WTC11 (cell line): Measurements from ENCODE around the gene GUCA2A. TPM values are rescaled to one million over a fixed set of nuclear protein-coding genes. Genes with fewer than 3 reads are reported as not detected.
A peak's percentile ranks its signal among the peaks of the same experiment; 100 is the strongest.

Source experiments
- ATAC-seq: fragments of 200-7000 bp; cut with Tn5 transposase; 2 replicates; pipeline ENCODE4 v1.10.0; 2021; ENCODE audit warnings: mild to moderate bottlenecking, moderate library complexity
- Bru-seq: library from RNA; stranded (reverse); fragments of 400-500 nt; gene quantifications from one replicate; lab custom pipeline; 2021; lab: Mats Ljungman, UMichigan
- CTCF ChIA-PET: fragments of 300-600 bp; sonication (Branson Sonifier 250); formaldehyde crosslinking; loops from one replicate; lab custom pipeline; 2021; ENCODE audit warnings: antibody characterized with exemption; lab: Charles Lee
- POLR2A ChIA-PET: fragments of 350-600 bp; sonication (Branson Sonifier 250); formaldehyde crosslinking; loops from one replicate; lab custom pipeline; 2021; ENCODE audit warnings: antibody characterized with exemption; lab: Charles Lee
- DNase-seq: peaks from one replicate; pipeline ENCODE4 v3.0.0; 2021; ENCODE audit warnings: low spot score
- H3K27ac Mint-ChIP-seq: 2 replicates; pipeline ENCODE4 v1.8.0; 2021; ENCODE audit warnings: mixed read lengths
- H3K27me3 Mint-ChIP-seq: 2 replicates; pipeline ENCODE4 v1.8.0; 2021; ENCODE audit warnings: low read depth, mild to moderate bottlenecking, moderate library complexity, mixed read lengths
- H3K36me3 Mint-ChIP-seq: 2 replicates; pipeline ENCODE4 v1.8.0; 2021; ENCODE audit warnings: mixed read lengths
- H3K4me1 Mint-ChIP-seq: 2 replicates; pipeline ENCODE4 v1.8.0; 2022; ENCODE audit warnings: mixed read lengths
- H3K4me3 Mint-ChIP-seq: 2 replicates; pipeline ENCODE4 v1.8.0; 2021; ENCODE audit warnings: mild to moderate bottlenecking, moderate library complexity, mixed read lengths
- H3K9me3 Mint-ChIP-seq: 2 replicates; pipeline ENCODE4 v1.8.0; 2021; ENCODE audit warnings: mixed read lengths
- AR ChIP-seq: fragments of 250-450 bp; sonication (Bioruptor Pico); IDR thresholded peaks from 2 replicates; pipeline ENCODE4 v1.9.0; 2021; ENCODE audit warnings: mild to moderate bottlenecking
- ATF1 ChIP-seq: sonication (generic); formaldehyde crosslinking; IDR thresholded peaks from 2 replicates; pipeline ENCODE4 v1.8.1; 2023; ENCODE audit warnings: mild to moderate bottlenecking, moderate library complexity, missing genetic modification reagents
- ATF3 ChIP-seq: sonication (generic); formaldehyde crosslinking; conservative IDR thresholded peaks from 2 replicates; pipeline ENCODE4 v1.8.1; 2022; ENCODE audit warnings: mild to moderate bottlenecking, missing genetic modification reagents
- E2F5 ChIP-seq: sonication (generic); formaldehyde crosslinking; IDR thresholded peaks from 2 replicates; pipeline ENCODE4 v1.8.1; 2022; ENCODE audit warnings: mild to moderate bottlenecking, moderate library complexity, missing genetic modification reagents
- ESRRA ChIP-seq: sonication (generic); formaldehyde crosslinking; IDR thresholded peaks from 2 replicates; pipeline ENCODE4 v1.8.1; 2022; ENCODE audit warnings: mild to moderate bottlenecking, missing genetic modification reagents, borderline replicate concordance
- FOXJ3 ChIP-seq: sonication (generic); formaldehyde crosslinking; IDR thresholded peaks from 2 replicates; pipeline ENCODE4 v1.9.0; 2021; ENCODE audit warnings: missing genetic modification reagents, mild to moderate bottlenecking, borderline replicate concordance
- FOXP4 ChIP-seq: sonication (generic); formaldehyde crosslinking; IDR thresholded peaks from 2 replicates; pipeline ENCODE4 v1.8.0; 2022; ENCODE audit warnings: mild to moderate bottlenecking, missing genetic modification reagents
- GTF2I ChIP-seq: fragments of 250-450 bp; sonication (Bioruptor Pico); conservative IDR thresholded peaks from 2 replicates; pipeline ENCODE4 v1.4.0; 2021; ENCODE audit warnings: mild to moderate bottlenecking
- IRF2 ChIP-seq: sonication (generic); formaldehyde crosslinking; IDR thresholded peaks from 2 replicates; pipeline ENCODE4 v1.8.0; 2022; ENCODE audit warnings: low read depth, missing genetic modification reagents, borderline replicate concordance
- JUN ChIP-seq: sonication (generic); formaldehyde crosslinking; IDR thresholded peaks from 2 replicates; pipeline ENCODE4 v1.8.0; 2023; ENCODE audit warnings: mild to moderate bottlenecking, missing genetic modification reagents
- MYBL2 ChIP-seq: sonication (generic); formaldehyde crosslinking; IDR thresholded peaks from 2 replicates; pipeline ENCODE4 v1.8.1; 2023; ENCODE audit warnings: mild to moderate bottlenecking, moderate library complexity, missing genetic modification reagents
- SP1 ChIP-seq: sonication (generic); formaldehyde crosslinking; conservative IDR thresholded peaks from 2 replicates; pipeline ENCODE4 v1.8.1; 2022; ENCODE audit warnings: missing genetic modification reagents
- STAT6 ChIP-seq: sonication (generic); formaldehyde crosslinking; conservative IDR thresholded peaks from 2 replicates; pipeline ENCODE4 v1.8.1; 2023; ENCODE audit warnings: mild to moderate bottlenecking, low read depth, missing genetic modification reagents, moderate library complexity
- TEAD1 ChIP-seq: sonication (generic); formaldehyde crosslinking; IDR thresholded peaks from 2 replicates; pipeline ENCODE4 v1.8.0; 2022; ENCODE audit warnings: mild to moderate bottlenecking, missing genetic modification reagents
- TP53 ChIP-seq: sonication (generic); formaldehyde crosslinking; IDR thresholded peaks from 2 replicates; pipeline ENCODE4 v1.8.1; 2023; ENCODE audit warnings: mild to moderate bottlenecking, missing genetic modification reagents
- ZNF219 ChIP-seq: sonication (generic); formaldehyde crosslinking; IDR thresholded peaks from 2 replicates; pipeline ENCODE4 v1.8.0; 2023; ENCODE audit warnings: missing genetic modification reagents, mild to moderate bottlenecking, borderline replicate concordance
- ZNF317 ChIP-seq: sonication (generic); formaldehyde crosslinking; IDR thresholded peaks from 2 replicates; pipeline ENCODE4 v1.8.1; 2023; ENCODE audit warnings: low read depth, mild to moderate bottlenecking, moderate library complexity, missing genetic modification reagents, borderline replicate concordance
- ZNF671 ChIP-seq: fragments of 250-450 bp; sonication (Bioruptor Pico); IDR thresholded peaks from 2 replicates; pipeline ENCODE4 v1.8.0; 2021; ENCODE audit warnings: mild to moderate bottlenecking
- long read RNA-seq, 3 experiments: library from RNA in 1 of 3; library from capped mRNA in 1 of 3; library from polyadenylated mRNA in 1 of 3; unstranded in 2 of 3; stranded (forward) in 1 of 3; transcript quantifications; one replicate each; pipeline ENCODE4 v2.0.0, GENCODE V29; 2021
- total RNA-seq: library from RNA; stranded (reverse); gene quantifications from 3 replicates; pipeline ENCODE4 v1.2.3, GENCODE V29; 2021

Gene GUCA2A
- total RNA-seq (not detected in 3 replicates), Bru-seq, nascent RNA (percentile 13 among the genes with signal in this experiment)
- long read RNA-seq, experiment 1, result 0 reads
- long read RNA-seq, experiment 2, result 0 reads
- long read RNA-seq, experiment 3, result 0 reads

GRCh38 chr1:42164551-42165420, at the start of gene GUCA2A:
Gene GUCA2A (minus strand): TSS chr1:42164745. CDS start chr1:42164712, 33 bp downstream.
- TF ChIP-seq ATF1 (no peak), IRF2 (no peak), GTF2I (CRISPR knock-in tag) (no peak), E2F5 (CRISPR knock-in tag) (no peak), STAT6 (no peak), FOXP4 (CRISPR knock-in tag) (no peak), TP53 (CRISPR knock-in tag) (no peak)
- Mint-ChIP-seq H3K4me1 (peaks cover 10% of the 10 kb centered on the region), H3K36me3 (no peaks in the 10 kb centered on the region), H3K27ac (no peak within 1 kb of the TSS), H3K27me3 (no peaks in the 10 kb centered on the region; the same call in 1 of the 2 replicates), H3K4me3 (no peak within 1 kb of the TSS), H3K9me3 (peaks cover 14% of the 10 kb centered on the region)
- DNase-seq (no peak), ATAC-seq (no peak)
- CTCF ChIA-PET, result interaction anchor here (0.6 to 5.2 kb wide), 2 partner anchors 9 to 599 kb away, joined by 3 to 38 read pairs; no protein-coding TSS in a partner anchor
- POLR2A ChIA-PET, result no interaction called here

- ChIA-PET POLR2A (no interaction called here), CTCF (interaction anchor here (0.8 kb wide), 1 partner anchor 38 kb away, joined by 4 read pairs; no protein-coding TSS in a partner anchor)
- Mint-ChIP-seq H3K4me1 (peaks cover 43% of the 10 kb centered on the region), H3K27ac (no peak overlapping the region), H3K27me3 (no peaks in the 10 kb centered on the region), H3K36me3 (peaks cover 16% of the 10 kb centered on the region), H3K9me3 (peaks cover 20% of the 10 kb centered on the region), H3K4me3 (no peak overlapping the region)
- TF ChIP-seq ZNF317 (CRISPR knock-in tag), result no peak
- TF ChIP-seq AR, result no peak
- TF ChIP-seq SP1 (CRISPR knock-in tag), result no peak
- TF ChIP-seq JUN (CRISPR knock-in tag), result no peak
- TF ChIP-seq TEAD1 (CRISPR knock-in tag), result no peak
- no peak for TF ChIP-seq ZNF671
- TF ChIP-seq FOXJ3 (CRISPR knock-in tag), result no peak
- no peak for TF ChIP-seq ESRRA (CRISPR knock-in tag)
- TF ChIP-seq ATF3 (CRISPR knock-in tag), result no peak
- TF ChIP-seq MYBL2, result no peak
- TF ChIP-seq ZNF219 (CRISPR knock-in tag), result no peak
- DNase-seq (no peak), ATAC-seq (no peak)
These were observed 46.7 kb upstream of the GUCA2A start for GRCh38 chr1:42211224-42211623.
